Fibroblast of skin of abdomen (primary cell): Measurements from ENCODE around the gene MGAM2.

Source experiments
- DNase-seq: peaks from one replicate; pipeline ENCODE4 v3.0.0-alpha.2; 2013

MGAM2 gene

DNA sequence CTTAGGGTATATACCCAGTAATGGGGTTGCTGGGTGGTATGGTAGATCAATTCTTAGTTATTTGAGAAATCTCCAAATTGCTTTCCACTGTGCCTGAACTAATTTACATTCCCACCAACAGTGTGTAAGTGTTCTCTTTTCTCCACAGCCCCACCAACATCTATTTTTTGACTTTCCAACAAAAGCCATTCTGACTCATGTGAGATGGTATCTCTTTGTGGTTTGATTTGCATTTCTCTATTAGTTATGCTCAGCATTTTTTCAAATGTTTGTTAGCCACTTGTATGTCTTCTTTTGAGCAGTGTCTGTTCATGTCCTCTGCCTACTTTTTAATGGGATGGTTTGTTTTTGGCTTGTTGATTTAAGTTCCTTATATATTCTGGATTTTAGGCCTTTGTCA, 66.4 kb downstream of the MGAM2 start:
- peak; percentile 8 for DNase-seq

DNA sequence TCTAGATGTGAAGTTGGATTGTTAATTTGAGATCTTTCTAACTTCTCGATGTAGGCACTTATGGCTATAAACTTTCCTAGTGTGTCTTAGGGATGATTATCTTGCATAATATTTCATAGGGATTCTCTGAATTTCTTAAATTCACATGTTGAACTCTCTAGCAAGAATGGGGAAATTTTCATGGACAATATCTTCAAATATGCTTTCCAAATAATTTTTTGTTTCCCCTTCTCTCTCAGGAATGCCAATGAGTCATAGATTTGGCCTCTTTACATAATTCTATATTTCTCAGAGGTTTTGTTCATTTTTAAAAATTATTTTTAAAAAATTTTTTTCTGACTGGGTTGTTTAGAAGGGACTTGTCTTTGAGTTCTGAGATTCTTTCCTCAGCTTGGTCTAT, 68.9 kb downstream of the MGAM2 start:
- no peak for DNase-seq

- no peak for DNase-seq
These were observed 69.7 kb downstream of the MGAM2 start for GRCh38 chr7:142181211-142181610.

DNA sequence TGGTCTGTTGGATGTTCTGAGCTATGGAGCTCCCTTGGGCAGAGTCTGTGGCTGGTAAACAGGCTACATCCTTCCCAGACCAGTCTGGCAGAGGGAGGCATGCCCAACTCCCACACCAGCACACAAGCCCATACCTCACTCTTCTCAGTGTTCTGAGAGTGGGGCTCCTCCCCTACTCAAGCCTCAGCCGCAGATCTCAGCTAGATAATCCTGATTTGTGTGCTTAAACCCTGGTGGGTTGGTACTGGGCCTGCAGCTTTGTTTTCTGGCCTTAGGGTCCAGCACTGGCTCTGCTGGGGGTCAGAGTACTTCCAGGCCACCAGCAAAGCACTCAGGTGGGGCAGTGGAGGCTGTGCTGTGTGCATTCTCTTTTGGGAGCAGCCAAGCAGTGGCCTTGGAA, 70.4 kb downstream of the MGAM2 start:
- DNase-seq, result no peak

- no peak for DNase-seq
These were observed 73.6 kb downstream of the MGAM2 start for GRCh38 chr7:142185069-142185468.

DNA sequence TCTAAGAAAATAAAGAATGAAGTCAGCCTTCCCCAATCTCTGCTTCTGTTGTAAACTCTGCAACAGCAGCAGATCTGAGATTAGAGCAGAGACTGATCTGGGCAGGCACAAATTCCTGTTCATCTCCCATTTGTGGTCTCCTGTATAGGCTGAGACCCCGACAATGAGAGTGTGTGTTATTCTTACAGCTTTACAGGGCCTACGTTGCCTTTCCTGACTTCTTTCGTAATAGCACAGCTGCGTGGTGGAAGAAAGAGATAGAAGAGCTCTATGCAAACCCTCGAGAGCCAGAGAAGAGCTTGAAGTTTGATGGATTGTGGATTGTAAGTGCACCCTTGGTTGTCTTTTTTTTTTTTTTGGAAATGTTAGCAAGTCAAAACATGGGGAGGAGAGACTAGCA, 74.3 kb downstream of the MGAM2 start:
- no peak for DNase-seq

DNA sequence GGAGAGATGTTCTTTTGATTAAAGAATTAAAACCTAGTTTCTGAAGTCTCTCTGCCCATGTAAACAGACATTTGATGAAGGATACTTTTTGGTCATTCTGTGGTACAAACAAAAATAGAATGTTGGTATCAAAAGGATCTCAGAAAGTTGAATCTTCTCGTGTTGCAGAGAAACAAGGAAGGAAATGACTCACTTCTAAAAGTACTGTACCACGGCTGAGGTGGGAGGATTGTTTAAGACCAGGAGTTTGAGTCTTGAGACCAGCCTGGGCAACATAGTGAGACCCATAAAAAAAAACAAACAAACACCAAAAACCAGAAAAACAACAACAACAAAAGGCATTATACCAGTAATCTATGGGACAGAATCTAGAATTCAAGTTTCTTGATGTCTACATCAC, 76.6 kb downstream of the MGAM2 start:
- no peak for DNase-seq

DNA sequence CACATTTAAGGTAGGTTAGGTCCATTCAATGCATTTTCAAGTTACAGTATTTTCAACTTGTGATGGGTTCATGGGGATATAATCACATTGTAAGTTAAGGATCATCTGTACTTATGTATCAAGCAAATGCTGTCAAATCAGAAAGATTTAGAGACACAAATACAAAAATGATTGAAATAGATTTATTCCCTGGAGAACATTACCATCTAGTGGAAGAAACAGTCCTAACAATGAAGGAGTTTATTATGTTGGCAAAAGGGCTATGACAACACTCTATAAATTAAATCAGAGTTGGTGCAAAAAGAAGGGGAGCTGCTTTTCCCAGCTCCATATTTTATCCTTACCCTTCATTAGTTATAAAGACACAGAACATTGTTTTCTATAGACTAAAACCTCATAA, 77.3 kb downstream of the MGAM2 start:
- DNase-seq, result no peak

- DNase-seq, result no peak
These were observed 82.7 kb downstream of the MGAM2 start for GRCh38 chr7:142194201-142194600.

DNA sequence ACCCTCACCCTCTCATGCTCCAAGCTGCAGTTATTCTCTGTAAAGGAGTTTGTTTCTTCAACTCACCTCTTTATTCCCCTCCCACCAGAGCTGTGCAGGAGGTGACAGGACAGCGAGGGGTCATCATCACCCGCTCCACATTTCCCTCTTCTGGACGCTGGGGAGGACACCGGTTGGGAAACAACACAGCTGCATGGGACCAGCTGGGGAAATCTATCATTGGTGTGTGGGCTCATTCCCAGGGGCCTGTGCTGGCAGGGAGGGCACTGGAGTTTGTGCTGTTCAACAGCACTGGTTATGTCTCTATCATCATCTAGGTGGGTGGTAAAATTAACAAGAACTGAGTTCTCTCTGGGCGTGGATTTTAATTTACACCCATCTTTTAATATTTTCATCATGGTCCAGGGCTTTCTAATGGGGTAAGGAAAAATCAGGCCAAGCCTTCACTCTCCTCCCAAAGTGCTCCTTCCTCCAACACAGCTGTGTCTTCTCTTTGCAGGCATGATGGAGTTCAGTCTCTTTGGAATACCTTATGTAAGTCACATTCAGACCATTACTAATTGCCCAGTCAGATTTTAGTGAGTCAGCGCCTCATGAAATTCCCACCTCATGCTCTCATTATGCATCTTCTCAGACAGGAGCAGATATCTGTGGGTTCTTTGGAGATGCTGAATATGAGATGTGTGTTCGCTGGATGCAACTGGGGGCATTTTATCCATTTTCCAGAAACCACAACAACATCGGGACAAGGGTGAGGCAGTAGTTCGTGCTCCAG, 84.7 kb downstream of the MGAM2 start:
- DNase-seq, result peak; percentile 31

- no peak for DNase-seq
These were observed 88.7 kb downstream of the MGAM2 start for GRCh38 chr7:142200206-142200605.

- no peak for DNase-seq
These were observed 117.1 kb downstream of the MGAM2 start for GRCh38 chr7:142228537-142229104.

DNA sequence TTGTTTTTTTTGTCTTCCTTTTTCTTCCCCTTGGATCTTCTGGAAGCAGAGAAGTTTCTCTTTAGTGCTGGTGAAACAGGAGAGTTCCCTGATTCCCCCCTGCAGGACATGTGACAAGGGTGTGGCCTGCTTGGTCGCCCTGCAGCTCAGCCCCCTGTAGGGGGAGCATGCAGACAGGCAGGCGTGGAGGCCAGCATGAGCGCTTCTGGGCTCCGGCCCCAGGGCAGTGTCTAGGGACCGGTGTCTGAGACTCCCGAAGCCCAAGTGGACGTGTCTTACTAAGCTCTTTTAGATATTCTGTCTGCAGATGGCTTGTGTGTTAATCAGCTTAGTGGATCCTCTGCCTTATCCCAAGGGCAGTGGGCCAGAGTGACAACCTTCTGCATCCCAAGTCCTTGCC, 120.2 kb downstream of the MGAM2 start:
- no peak for DNase-seq

DNA sequence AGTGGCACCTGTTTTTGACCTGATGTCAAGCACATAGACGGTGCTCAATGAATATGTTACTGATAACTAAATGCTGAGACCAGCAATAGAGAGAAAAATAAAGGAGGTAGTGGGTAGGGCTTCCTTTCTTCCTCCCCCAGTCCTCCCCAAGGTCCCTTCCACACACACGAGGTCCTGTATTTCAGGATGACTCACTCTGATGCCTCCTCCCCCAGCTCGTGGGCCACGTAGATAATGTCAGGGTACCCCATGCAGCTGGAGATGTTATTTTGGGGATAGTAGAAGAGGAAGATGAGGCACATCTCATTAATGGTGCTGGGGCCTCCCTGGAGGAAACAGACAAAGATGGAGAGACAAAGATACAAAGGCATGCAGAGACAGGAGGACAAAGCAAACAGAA, 129.0 kb downstream of the MGAM2 start:
- DNase-seq, result no peak

DNA sequence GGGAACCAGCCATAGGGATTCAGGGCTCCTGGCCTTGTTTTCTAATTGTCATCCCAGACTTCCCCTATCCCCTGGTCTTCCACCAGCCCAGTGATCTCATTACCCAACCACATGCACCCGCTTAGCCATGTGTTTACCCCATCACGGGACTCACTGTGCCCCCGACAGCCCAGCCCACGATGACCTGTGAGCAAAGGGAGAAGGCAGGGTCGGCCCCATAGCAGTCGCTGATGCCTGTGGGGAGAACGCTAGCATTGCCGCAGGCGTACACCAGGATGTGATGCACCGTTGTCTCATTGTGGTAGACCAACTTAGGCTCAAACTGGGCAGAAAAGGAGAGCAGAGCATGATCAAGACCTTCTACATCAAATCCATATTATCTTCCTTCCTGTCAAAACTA, 132.3 kb downstream of the MGAM2 start:
- DNase-seq, result no peak

DNA sequence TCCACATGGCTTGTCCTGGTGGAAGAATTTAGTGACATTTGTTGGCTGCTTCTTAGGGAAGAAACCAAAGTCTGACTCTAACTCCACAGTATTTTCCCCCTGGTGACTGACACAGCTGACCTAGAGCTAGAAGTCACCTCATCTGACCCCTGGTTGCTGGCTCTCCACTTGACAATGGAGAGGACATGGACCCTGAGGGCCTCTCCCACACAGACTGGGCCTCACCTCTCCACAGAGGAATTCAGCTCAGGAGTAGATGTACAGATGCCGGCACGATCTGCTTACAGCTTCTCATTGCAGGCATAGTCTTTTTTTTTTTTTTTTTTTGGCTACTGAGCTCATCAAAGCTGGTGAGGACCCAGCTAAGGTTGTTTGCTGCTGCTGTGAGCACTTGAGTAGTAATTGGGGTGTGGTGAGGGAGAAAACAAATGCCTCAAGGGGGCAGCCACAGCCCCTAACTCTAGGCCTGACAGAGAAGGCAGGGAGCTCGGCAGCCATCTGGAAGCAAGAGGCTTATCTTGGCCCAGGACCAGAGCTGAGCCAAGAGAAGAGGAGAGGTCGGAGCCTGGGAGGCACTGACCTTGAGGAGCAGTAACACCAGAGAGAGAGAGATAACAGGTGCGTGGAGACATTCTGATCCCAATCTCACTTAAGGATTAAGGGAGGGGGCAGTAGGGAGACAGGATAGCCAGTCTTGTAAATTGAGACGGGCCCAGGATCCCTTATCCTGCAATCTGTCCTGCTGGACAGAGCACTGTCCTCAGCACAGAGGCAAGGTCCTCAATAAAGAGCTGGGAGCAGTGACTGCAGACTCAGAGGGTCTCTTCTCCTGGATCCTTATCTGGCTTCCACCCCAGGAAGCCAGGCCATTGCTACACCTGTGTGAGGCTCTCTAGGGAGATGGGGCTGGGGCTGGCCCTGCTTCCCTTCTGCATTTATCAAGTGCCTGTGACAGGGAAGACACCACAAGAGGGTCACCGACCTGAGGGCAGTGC, 136.9 kb downstream of the MGAM2 start:
- DNase-seq, result no peak

DNA sequence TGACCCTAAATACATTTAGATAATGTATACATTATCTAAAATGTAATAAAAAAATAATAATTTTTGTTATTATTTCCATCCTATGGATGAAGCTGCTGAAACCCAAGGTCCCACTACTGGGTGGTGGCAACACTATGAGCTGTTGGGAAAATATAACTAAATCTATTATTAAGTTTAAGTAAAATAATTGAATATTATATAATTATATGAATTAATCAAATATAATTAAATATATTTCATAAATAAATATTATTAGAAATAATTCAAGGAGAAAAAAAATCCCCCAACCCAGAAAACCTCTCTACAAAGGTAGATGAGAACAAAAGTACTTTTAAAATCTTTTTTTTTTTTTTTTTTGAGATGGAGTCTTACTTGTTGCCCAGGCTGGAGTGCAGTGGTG, 138.4 kb downstream of the MGAM2 start:
- DNase-seq, result no peak

- DNase-seq, result no peak
These were observed 139.2 kb downstream of the MGAM2 start for GRCh38 chr7:142250705-142251104.

DNA sequence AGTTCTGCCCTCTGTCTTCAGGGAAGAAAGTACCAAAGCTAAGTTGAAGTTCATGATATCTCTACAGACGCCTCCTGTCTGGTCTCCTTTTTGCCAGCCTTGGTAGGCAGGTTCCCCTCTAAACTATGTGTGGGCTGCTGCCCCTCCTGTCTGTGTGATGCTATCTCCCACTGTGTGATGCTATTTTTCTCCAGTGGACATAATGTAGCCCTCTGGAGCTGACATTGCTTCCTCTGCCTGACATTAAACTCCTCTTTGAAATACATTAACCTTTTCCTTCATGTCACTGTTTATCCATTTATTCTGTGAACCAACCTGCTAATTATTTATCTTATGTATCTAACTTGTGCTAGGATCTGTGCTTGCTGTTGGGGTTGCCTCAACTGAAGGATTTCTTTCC, 146.4 kb downstream of the MGAM2 start, which contains the start of gene PRSS58:
PRSS58 (minus strand) TSS at position 101 of the 400 bp plus-strand sequence. CDS start 351 bp downstream, outside the sequence.
- DNase-seq, result no peak

- peak; percentile 22 for DNase-seq
These were observed 152.3 kb downstream of the MGAM2 start for GRCh38 chr7:142263598-142264380.
